HepG2 (cell line): ENCODE data around the gene APC2. TPM values are rescaled to one million over a fixed set of nuclear protein-coding genes. Genes with fewer than 3 reads are reported as not detected.

Experiments
- AKAP8 ChIP-seq: sonication (generic); formaldehyde crosslinking; IDR thresholded peaks from 2 replicates; pipeline ENCODE4 v1.5.1; 2020; ENCODE audit warnings: mild to moderate bottlenecking, missing genetic modification reagents
- CCDC6 ChIP-seq: sonication (generic); formaldehyde crosslinking; IDR thresholded peaks from 2 replicates; pipeline ENCODE4 v1.8.1; 2022; ENCODE audit warnings: mild to moderate bottlenecking, missing genetic modification reagents, moderate library complexity
- DRAP1 ChIP-seq: IDR thresholded peaks from 2 replicates; pipeline ENCODE4 v1.6.1; 2016; ENCODE audit warnings: missing genetic modification reagents, missing compliant biosample characterization
- ELF1 ChIP-seq: sonication (generic); formaldehyde crosslinking; IDR thresholded peaks from 2 replicates; pipeline ENCODE4 v1.4.0; 2020; ENCODE audit warnings: missing genetic modification reagents
- HBP1 ChIP-seq: IDR thresholded peaks from 2 replicates; pipeline ENCODE4 v1.6.1; 2016; ENCODE audit warnings: low read depth, control low read depth
- HOXD1 ChIP-seq: sonication (generic); formaldehyde crosslinking; IDR thresholded peaks from 2 replicates; pipeline ENCODE4 v1.5.0; 2020; ENCODE audit warnings: missing genetic modification reagents
- KAT7 ChIP-seq: IDR thresholded peaks from 2 replicates; pipeline ENCODE4 v1.6.1; 2018; ENCODE audit warnings: borderline replicate concordance, missing compliant biosample characterization
- NFATC3 ChIP-seq: sonication (generic); formaldehyde crosslinking; IDR thresholded peaks from 2 replicates; pipeline ENCODE4 v1.5.1; 2020; ENCODE audit warnings: mild to moderate bottlenecking, missing genetic modification reagents
- SMAD1 ChIP-seq: sonication (generic); formaldehyde crosslinking; IDR thresholded peaks from 2 replicates; pipeline ENCODE4 v1.4.0; 2020; ENCODE audit warnings: missing genetic modification reagents, low read depth, mild to moderate bottlenecking, borderline replicate concordance
- SMARCE1 ChIP-seq: fragments of 450-650 bp; IDR thresholded peaks from 2 replicates; pipeline ENCODE4 v1.6.1; 2017; ENCODE audit warnings: borderline replicate concordance
- SOX13 ChIP-seq, 3 experiments: fragments of 450-650 bp in 1 of 3; sonication (generic) in 1 of 3; formaldehyde crosslinking in 1 of 3; IDR thresholded peaks in 2 of 3; conservative IDR thresholded peaks in 1 of 3; 2 replicates each; pipeline versions ENCODE4 v1.5.0 to v1.6.1; 2016 to 2020; ENCODE audit warnings: antibody characterized with exemption in 1 of 3, mild to moderate bottlenecking in 1 of 3, missing compliant biosample characterization in 1 of 3, missing genetic modification reagents in 1 of 3, moderate library complexity in 1 of 3
- SP1 ChIP-seq, 2 experiments: fragments of 450-650 bp in 1 of 2; sonication (generic) in 1 of 2; formaldehyde crosslinking in 1 of 2; IDR thresholded peaks; 2 replicates each; pipeline versions ENCODE4 v1.4.0 to v1.6.1; 2016 to 2020; ENCODE audit warnings: missing genetic modification reagents in 1 of 2
- TRAFD1 ChIP-seq: sonication (generic); formaldehyde crosslinking; IDR thresholded peaks from 2 replicates; pipeline ENCODE4 v1.5.1; 2020; ENCODE audit warnings: missing genetic modification reagents, mild to moderate bottlenecking, borderline replicate concordance
- ZNF235 ChIP-seq: sonication (generic); formaldehyde crosslinking; IDR thresholded peaks from 2 replicates; pipeline ENCODE4 v1.8.1; 2023; ENCODE audit warnings: mild to moderate bottlenecking, missing genetic modification reagents, borderline replicate concordance
- ZNF512 ChIP-seq: sonication (generic); formaldehyde crosslinking; IDR thresholded peaks from 2 replicates; pipeline ENCODE4 v1.4.0; 2020; ENCODE audit warnings: mild to moderate bottlenecking, missing genetic modification reagents
- ZNF567 ChIP-seq: sonication (generic); formaldehyde crosslinking; IDR thresholded peaks from 2 replicates; pipeline ENCODE4 v1.8.1; 2023; ENCODE audit warnings: mild to moderate bottlenecking, missing genetic modification reagents, borderline replicate concordance
- ZNF660 ChIP-seq: sonication (generic); formaldehyde crosslinking; IDR thresholded peaks from 2 replicates; pipeline ENCODE4 v1.5.1; 2020; ENCODE audit warnings: mild to moderate bottlenecking, low read depth, missing genetic modification reagents, borderline replicate concordance
- ZNF687 ChIP-seq: sonication (generic); formaldehyde crosslinking; IDR thresholded peaks from 2 replicates; pipeline ENCODE4 v1.5.1; 2020; ENCODE audit warnings: mild to moderate bottlenecking, missing genetic modification reagents, moderate library complexity
- polyA plus RNA-seq, 8 experiments: library from polyadenylated mRNA; depleted of rRNA in 3 of 8; stranded (reverse) in 7 of 8; unstranded in 1 of 8; fragments of >200 nt; fragmentation: Illumina TruSeq in 4 of 8; extraction: Trizol in 4 of 8; gene quantifications; 2 replicates each; pipeline versions ENCODE4 v1.2.1 to v1.2.3, GENCODE V29; 2011 to 2016; ENCODE audit warnings: low read depth in 4 of 8, missing spikeins in 1 of 8, mixed read lengths in 1 of 8; ENCODE audit not compliant: insufficient read depth in 1 of 8
- total RNA-seq, 5 experiments: library from RNA; depleted of rRNA; stranded (reverse); fragments of >200 nt; fragmentation: Illumina TruSeq; extraction: Trizol; gene quantifications; 2 replicates each; pipeline ENCODE4 v1.2.3, GENCODE V29; 2016; ENCODE audit warnings: low read depth in 1 of 5

The APC2 gene
- total and polyA plus RNA-seq, 2 of the 13 experiments (the other 11 are each of a cell fraction or from before 2014, with no cell fraction given) = 0.08 to 0.22 TPM

- no peak for TF ChIP-seq HBP1 (CRISPR knock-in tag)
- no peak; the same call in 1 of the 2 replicates for TF ChIP-seq AKAP8 (CRISPR knock-in tag)
- no peak; the same call in 1 of the 2 replicates for TF ChIP-seq SMAD1
- no peak for TF ChIP-seq NFATC3 (CRISPR knock-in tag)
- TF ChIP-seq ZNF567 (CRISPR knock-in tag) = no peak
- TF ChIP-seq SP1 (IDR thresholded peaks at IDR 0.05) = no peak
- no peak for TF ChIP-seq SP1 (CRISPR knock-in tag; IDR thresholded peaks at IDR 0.05)
- TF ChIP-seq ELF1 (CRISPR knock-in tag) = 0 out of 2 replicates have a peak, but pooled peaks have one; percentile 9
- no peak for TF ChIP-seq SMARCE1
- TF ChIP-seq TRAFD1 (CRISPR knock-in tag) = no peak
- TF ChIP-seq ZNF512 (CRISPR knock-in tag) = no peak
- peak; percentile 26; the same call in 1 of the 2 replicates for TF ChIP-seq HOXD1 (CRISPR knock-in tag)
- peak; percentile 84 for TF ChIP-seq ZNF687
- no peak for TF ChIP-seq DRAP1 (CRISPR knock-in tag)
- peak; percentile 73; the same call in 1 of the 2 replicates for TF ChIP-seq KAT7 (CRISPR knock-in tag)
- TF ChIP-seq SOX13 (IDR thresholded peaks at IDR 0.05) = no peak
- TF ChIP-seq SOX13 (CRISPR knock-in tag; conservative IDR thresholded peaks at IDR 0.05 in 1 of 2, IDR thresholded peaks at IDR 0.05 in 1 of 2) = 0 out of 4 replicates have a peak, but pooled peaks of 1 of the 2 experiments have one; percentile 6
- no peak for TF ChIP-seq ZNF235
- TF ChIP-seq ZNF660 (CRISPR knock-in tag) = no peak
- no peak for TF ChIP-seq CCDC6 (CRISPR knock-in tag)
These were observed 41.4 kb upstream of the APC2 start (continued) for GRCh38 chr19:1408300-1409203.
